HepG2 (cell line): ENCODE measurements around the gene ATP10A. TPM values are rescaled to one million over a fixed set of nuclear protein-coding genes. Genes with fewer than 3 reads are reported as not detected.

ENCODE experiments used
- CREB3 ChIP-seq: sonication (generic); formaldehyde crosslinking; IDR thresholded peaks from 2 replicates; pipeline ENCODE4 v1.5.0; 2020; ENCODE audit warnings: missing genetic modification reagents
- DMAP1 ChIP-seq: IDR thresholded peaks from 2 replicates; pipeline ENCODE4 v1.6.1; 2016
- GFI1 ChIP-seq: sonication (generic); formaldehyde crosslinking; IDR thresholded peaks from 2 replicates; pipeline ENCODE4 v1.5.0; 2020; ENCODE audit warnings: missing genetic modification reagents, mild to moderate bottlenecking, borderline replicate concordance
- HMG20B ChIP-seq: conservative IDR thresholded peaks from 2 replicates; pipeline ENCODE4 v1.6.1; 2016; ENCODE audit warnings: missing genetic modification reagents, missing compliant biosample characterization
- NR2F6 ChIP-seq, 2 experiments: IDR thresholded peaks; 2 replicates each; pipeline ENCODE4 v1.6.1; 2016; ENCODE audit warnings: antibody characterized with exemption in 1 of 2, mild to moderate bottlenecking in 1 of 2
- SNRNP70 ChIP-seq: fragments of 200-400 bp; formaldehyde crosslinking; IDR thresholded peaks from 2 replicates; pipeline ENCODE4 v1.6.1; 2017; ENCODE audit warnings: mild to moderate bottlenecking, low read depth, low read length, moderate library complexity
- ZBTB10 ChIP-seq: sonication (generic); formaldehyde crosslinking; IDR thresholded peaks from 2 replicates; pipeline ENCODE4 v1.4.0; 2020; ENCODE audit warnings: missing genetic modification reagents, borderline replicate concordance
- ZBTB20 ChIP-seq: sonication (generic); formaldehyde crosslinking; IDR thresholded peaks from 2 replicates; pipeline ENCODE4 v1.8.1; 2023; ENCODE audit warnings: missing genetic modification reagents, low read depth, mild to moderate bottlenecking, borderline replicate concordance
- ZBTB34 ChIP-seq: sonication (generic); formaldehyde crosslinking; IDR thresholded peaks from 2 replicates; pipeline ENCODE4 v1.8.0; 2022; ENCODE audit warnings: mild to moderate bottlenecking, missing genetic modification reagents
- ZNF607 ChIP-seq: sonication (generic); formaldehyde crosslinking; IDR thresholded peaks from 2 replicates; pipeline ENCODE4 v1.5.1; 2020; ENCODE audit warnings: missing genetic modification reagents, mild to moderate bottlenecking, borderline replicate concordance
- polyA plus RNA-seq, 8 experiments: library from polyadenylated mRNA; depleted of rRNA in 3 of 8; stranded (reverse) in 7 of 8; unstranded in 1 of 8; fragments of >200 nt; fragmentation: Illumina TruSeq in 4 of 8; extraction: Trizol in 4 of 8; gene quantifications; 2 replicates each; pipeline versions ENCODE4 v1.2.1 to v1.2.3, GENCODE V29; 2011 to 2016; ENCODE audit warnings: low read depth in 4 of 8, missing spikeins in 1 of 8, mixed read lengths in 1 of 8; ENCODE audit not compliant: insufficient read depth in 1 of 8
- total RNA-seq, 5 experiments: library from RNA; depleted of rRNA; stranded (reverse); fragments of >200 nt; fragmentation: Illumina TruSeq; extraction: Trizol; gene quantifications; 2 replicates each; pipeline ENCODE4 v1.2.3, GENCODE V29; 2016; ENCODE audit warnings: low read depth in 1 of 5

ATP10A gene
- total and polyA plus RNA-seq, 2 of the 13 experiments (the other 11 are each of a cell fraction or from before 2014, with no cell fraction given): 0.58 to 4.2 TPM

GRCh38 chr15:25764980-25765735 lies 98.0 kb downstream of the ATP10A start (continued):
- TF ChIP-seq GFI1 (CRISPR knock-in tag) (no peak), ZBTB10 (CRISPR knock-in tag) (no peak), ZBTB34 (no peak), SNRNP70 (no peak), CREB3 (CRISPR knock-in tag) (no peak), ZBTB20 (CRISPR knock-in tag) (no peak), DMAP1 (CRISPR knock-in tag) (no peak), ZNF607 (CRISPR knock-in tag) (no peak), NR2F6 (IDR thresholded peaks at IDR 0.05) (no peak), NR2F6 (CRISPR knock-in tag; IDR thresholded peaks at IDR 0.05) (no peak), HMG20B (CRISPR knock-in tag) (no peak)
- TF ChIP-seq, all 625 proteins: peak for 0
